Measurements from ENCODE around the gene CHRNB1.
"Not testable (repeated sequence)": the region's sequence is repeated elsewhere in the genome, so short reads cannot be mapped to it uniquely, and the experiment has no call there.

Gene CHRNB1

GRCh38 chr17:7468804-7469389 is 24.0 kb downstream of the CHRNB1 start:
- DNase-seq = peak in 1 of 3 donors; percentile 11

DNA sequence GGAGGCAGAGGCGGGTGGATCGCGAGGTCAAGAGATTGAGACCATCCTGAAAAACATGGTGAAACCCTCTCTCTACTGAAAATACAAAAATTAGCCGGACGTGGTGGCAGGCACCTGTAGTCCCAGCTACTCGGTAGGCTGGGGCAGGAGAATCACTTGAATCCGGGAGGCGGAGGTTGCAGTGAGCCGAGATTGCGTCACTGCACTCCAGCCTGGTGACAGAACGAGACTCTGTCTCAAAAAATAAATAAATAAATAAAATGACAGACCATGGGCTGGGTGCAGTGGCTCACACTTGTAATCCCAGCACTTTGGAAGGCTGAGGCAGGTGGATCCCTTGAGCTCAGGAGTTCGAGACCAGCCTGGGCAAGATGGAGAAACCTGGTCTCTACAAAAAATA is 25.0 kb downstream of the CHRNB1 start:
- not testable (repeated sequence) for DNase-seq

GRCh38 chr17:7470457-7470973 is 25.7 kb downstream of the CHRNB1 start:
- DNase-seq = not testable (repeated sequence)

- no peak for DNase-seq
These were observed 26.9 kb downstream of the CHRNB1 start for GRCh38 chr17:7471729-7472128.

- DNase-seq = not testable (repeated sequence)
These were observed 29.9 kb downstream of the CHRNB1 start for GRCh38 chr17:7474767-7475166.

DNA sequence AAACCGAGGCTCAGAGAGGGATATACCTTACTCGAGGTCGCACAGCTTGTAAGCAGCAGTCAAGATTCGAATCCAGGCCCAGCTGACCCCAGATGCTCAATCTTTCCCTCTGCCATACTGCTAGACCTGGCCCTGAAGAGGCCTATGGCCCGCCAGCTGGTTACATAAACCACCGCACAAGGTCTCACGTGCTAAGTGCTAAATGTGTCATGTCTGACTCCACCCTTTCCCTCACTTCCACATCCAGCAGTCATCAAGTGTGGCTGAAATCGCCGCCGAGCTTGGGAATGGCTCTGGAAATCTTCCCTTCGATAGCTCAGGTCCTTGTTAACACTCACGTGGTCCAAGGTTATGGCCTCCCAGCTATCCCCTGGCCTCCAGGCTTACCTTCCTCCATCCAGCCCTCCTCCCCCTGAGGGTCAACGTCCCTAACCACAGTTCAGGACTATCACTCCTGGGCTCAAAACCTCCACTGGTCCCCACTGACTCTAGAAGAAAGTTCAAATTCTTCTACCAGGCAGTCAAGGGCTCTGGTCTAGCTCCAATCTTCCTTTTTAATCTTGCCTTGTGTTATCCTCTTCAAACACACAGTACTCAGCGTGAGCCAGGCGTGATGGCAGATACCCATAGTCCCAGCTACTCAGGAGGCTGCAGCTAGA is 31.0 kb downstream of the CHRNB1 start:
- DNase-seq = peak; percentile 75 to 79 (median 79)

- no peak for DNase-seq
These were observed 31.6 kb downstream of the CHRNB1 start for GRCh38 chr17:7476494-7476893.

DNA sequence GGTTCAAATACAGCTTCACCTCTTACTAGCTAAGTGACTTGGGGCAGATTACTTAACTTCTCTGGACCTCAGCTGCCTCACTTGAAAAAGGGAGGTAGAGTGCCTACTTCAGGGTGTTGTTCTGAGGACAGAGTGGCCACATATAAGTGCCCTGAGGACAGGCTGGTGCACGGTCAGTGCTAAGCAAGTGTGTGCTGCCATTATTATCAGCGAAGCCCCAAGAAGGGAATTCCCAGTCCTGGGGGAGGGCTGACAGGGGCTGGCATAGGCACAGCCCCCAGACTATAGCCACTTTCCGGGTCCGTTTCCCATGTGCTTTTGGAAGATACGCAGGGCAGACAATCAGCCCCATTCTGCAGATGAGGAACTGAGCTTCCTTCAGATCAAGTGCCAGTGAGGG is 32.1 kb downstream of the CHRNB1 start:
- DNase-seq = no peak

DNA sequence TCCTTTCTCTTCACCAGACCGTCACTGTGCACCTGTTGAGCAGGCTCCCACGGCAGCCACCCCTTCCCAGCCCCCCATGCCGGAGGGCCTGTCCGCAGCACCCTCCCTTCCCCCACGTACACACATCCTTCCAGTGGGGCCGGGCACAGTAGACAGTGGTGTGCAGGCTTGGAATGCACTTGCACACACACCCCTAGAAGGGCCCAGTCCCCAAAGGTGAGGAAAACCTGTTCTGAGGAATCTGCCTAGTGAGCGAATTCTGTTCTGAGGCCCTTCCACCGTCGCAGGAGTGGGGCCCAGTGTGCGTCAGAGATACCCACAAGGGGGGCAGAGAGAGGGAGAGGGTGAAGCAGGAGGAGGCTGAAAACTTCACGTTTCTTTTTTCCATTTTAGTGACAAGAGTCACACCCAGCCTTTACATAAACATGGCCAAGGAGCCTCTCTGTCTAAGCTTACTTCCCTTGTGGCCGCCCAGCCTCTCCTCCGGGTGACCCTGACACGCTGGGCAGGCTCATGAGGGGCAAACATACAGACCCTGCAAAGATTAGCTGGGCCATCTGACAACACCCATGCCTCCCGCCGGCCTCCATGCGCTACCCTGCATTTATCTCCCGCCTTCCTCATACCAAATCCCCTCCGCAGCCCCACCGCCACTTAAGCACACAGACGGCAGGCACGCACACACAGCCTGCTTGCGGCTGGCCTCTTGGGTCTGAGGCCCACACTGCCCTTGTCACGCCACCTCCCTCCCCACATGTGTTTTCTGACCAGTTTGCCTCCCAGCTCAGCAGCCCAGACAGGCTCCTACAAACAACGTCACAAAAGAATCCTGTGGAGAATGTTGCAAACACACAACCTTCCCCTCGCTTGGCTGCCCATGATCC is 32.8 kb downstream of the CHRNB1 start:
- DNase-seq = peak; percentile 45 to 64 (median 53)

- DNase-seq = peak; percentile 19 to 49 (median 35)
These were observed 33.7 kb downstream of the CHRNB1 start for GRCh38 chr17:7478276-7479212.

DNA sequence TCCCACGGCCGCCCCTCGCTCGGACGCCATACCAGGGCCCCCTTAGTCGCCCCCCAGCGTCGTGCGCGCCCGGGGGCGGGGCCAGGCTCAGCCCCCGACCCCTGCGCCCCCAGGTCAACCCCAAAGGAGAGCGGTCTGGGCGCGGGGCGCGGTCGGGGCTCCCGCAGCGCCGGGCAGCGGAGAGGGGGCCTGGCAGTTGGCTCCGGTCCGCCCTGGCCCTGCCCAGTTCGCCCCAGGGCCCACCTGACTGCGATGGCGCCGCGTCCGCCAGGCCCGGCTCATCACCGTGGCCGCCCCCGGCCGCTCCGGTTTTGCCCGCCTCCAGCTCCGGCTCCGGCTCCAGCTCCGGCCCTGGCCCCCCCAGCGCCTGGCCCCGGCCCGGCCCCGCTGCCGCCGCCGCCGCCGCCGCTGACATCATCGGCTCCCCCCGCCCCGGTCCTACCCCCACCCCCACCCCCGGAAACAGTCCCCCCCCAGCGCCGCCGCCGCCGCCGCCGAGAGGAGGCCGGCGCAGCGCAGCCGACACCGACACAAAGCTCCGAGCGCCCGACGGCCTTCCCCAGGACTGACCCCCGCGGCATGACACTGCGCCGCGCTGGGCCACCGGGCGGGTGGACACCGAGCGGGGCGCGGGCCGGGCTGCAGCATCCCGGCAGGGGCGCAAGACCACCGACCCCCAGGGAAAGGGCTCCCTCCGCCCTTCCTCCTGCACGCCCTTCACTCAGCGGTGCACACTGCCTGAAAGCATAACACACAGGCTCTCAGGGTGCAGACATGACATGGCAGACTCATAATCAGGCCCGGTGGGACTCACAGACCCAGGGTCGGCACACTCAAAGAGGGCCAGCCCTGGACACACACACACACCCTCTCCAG is 34.6 kb downstream of the CHRNB1 start, which contains the start of gene ZBTB4:
TSS of gene ZBTB4 (minus strand) at position 419 of the 876 bp plus-strand sequence. CDS start 12,830 bp downstream, outside the sequence.
- DNase-seq = peak in 2 of 3 donors; percentile 55 to 70

DNA sequence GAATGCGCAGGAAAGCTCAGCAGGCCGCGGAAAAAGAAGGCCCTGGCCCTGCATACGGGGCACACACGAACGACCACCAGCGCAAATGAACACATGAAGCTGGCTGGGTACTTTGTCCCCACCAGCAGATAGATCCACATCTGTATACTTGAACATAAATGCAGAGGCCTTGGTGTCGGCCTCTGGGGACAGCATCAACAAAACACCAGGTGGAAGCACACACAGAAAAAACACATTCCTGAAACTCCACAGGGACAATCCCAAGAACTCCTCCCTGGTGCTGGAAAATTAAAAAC is 35.2 kb downstream of the CHRNB1 start:
- no peak for DNase-seq

GRCh38 chr17:7481275-7481674 is 36.4 kb downstream of the CHRNB1 start, which contains the start of gene SLC35G6:
Gene SLC35G6, plus strand, starts transcription at chr17:7481446. Its CDS starts 71 bp downstream, at chr17:7481517.
- DNase-seq = not testable (repeated sequence)

GRCh38 chr17:7481842-7482741 is 37.2 kb downstream of the CHRNB1 start:
- DNase-seq = peak in 1 of 3 donors; percentile 1

DNA sequence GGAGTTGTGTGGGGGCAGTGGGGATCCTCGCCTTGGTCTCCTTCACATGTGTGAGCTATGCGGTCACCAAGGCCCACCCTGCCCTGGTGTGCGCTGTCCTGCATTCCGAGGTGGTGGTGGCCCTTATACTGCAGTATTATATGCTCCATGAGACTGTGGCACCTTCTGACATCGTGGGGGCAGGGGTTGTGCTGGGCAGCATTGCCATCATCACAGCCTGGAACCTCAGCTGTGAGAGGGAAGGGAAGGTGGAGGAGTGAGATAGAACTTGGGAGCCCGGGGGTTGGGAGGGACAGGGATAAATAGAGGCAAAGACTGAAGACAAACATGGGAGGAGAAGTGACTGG is 37.9 kb downstream of the CHRNB1 start:
- DNase-seq = not testable (repeated sequence)

- DNase-seq = peak; percentile 94
These were observed 38.6 kb downstream of the CHRNB1 start for GRCh38 chr17:7483255-7484066.

- peak; percentile 98 to 99 (median 99) for DNase-seq
These were observed 39.4 kb downstream of the CHRNB1 start, which contains the start of gene POLR2A for GRCh38 chr17:7484067-7484918. Gene POLR2A, plus strand, starts transcription at chr17:7484366.

- DNase-seq = no peak
These were observed 40.1 kb downstream of the CHRNB1 start for GRCh38 chr17:7484919-7485377.

Measured in suppressor macrophage treated with lipopolysaccharide for 1 hour (primary cell).